ENCODE results near the gene TMBIM4. TPM values are rescaled to one million over a fixed set of nuclear protein-coding genes. Genes with fewer than 3 reads are reported as not detected.

Gene TMBIM4
- total RNA-seq, 4 donors from 2014 or later, result 92.2 to 156 (median 115) TPM

DNA sequence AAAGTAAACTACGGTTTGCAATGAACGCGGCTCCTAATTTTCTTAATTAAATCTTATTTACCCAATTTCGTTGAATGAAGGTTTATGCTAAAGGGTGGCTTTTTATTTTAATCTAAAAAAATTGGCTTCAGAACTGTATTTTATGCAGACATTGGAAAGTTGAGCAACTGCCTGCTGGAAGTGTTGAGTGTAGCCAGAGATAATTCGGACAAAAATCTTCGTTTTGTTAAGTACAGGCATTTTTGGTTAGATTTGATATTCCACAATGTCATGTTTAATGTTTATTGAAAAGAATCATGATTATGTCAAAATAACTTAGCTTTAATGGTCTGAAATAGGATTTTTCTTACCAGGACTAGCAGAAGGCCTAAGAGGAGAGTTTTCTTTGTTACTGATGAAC, 20.1 kb upstream of the TMBIM4 start:
- DNase-seq (ENCODE audit: extremely low spot score), result no peak
- Histone ChIP-seq H3K4me3 (peak overlapping the region; percentile 56 to 71 (median 58)), H3K27ac (replicated peaks in 1 of 4) (peak overlapping the region; percentile 75 to 89 (median 78)), H3K9me3 (no peaks in the 10 kb centered on the region), H3K4me1 (peaks cover 6 to 15% (median 13%) of the 10 kb centered on the region in 4 donors), H3K27me3 (peaks cover 0 to 34% (median 0%) of the 10 kb centered on the region in 4 donors), H3K36me3 (peaks cover 0 to 8% (median 0%) of the 10 kb centered on the region in 4 donors)
- TF ChIP-seq POLR2AphosphoS5 (IDR thresholded peaks at IDR 0.05), result no peak
- TF ChIP-seq, protein P1, sequence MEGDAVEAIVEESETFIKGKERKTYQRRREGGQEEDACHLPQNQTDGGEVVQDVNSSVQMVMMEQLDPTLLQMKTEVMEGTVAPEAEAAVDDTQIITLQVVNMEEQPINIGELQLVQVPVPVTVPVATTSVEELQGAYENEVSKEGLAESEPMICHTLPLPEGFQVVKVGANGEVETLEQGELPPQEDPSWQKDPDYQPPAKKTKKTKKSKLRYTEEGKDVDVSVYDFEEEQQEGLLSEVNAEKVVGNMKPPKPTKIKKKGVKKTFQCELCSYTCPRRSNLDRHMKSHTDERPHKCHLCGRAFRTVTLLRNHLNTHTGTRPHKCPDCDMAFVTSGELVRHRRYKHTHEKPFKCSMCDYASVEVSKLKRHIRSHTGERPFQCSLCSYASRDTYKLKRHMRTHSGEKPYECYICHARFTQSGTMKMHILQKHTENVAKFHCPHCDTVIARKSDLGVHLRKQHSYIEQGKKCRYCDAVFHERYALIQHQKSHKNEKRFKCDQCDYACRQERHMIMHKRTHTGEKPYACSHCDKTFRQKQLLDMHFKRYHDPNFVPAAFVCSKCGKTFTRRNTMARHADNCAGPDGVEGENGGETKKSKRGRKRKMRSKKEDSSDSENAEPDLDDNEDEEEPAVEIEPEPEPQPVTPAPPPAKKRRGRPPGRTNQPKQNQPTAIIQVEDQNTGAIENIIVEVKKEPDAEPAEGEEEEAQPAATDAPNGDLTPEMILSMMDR (IDR thresholded peaks at IDR 0.05), result no peak
- no peak for TF ChIP-seq POLR2A (IDR thresholded peaks at IDR 0.05; ENCODE audit: low read depth)
- intact Hi-C loops (cut with DNase I), result no loop called here
- WGBS, result 73% methylated on average over 6 of the region's 6 CpGs

DNA sequence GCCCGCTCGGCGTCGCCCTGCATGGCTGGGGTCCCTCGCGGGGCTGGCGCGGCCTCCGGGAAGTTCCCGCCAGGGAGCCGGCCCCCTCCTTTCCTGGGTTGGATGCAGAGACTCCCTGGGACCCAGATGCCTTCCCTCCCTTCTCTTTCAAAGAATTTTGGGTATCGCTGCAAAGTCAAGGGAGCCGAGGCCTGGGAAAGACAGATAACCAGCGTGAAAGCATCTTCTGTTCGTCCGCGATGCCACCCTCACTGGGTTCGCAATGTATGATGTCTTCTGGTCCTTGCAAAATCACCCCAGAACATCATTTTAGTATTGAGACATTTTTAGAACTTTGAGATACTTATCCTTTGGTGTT, 19.7 kb upstream of the TMBIM4 start:
- 26% methylated on average over 18 of the region's 18 CpGs for WGBS

DNA sequence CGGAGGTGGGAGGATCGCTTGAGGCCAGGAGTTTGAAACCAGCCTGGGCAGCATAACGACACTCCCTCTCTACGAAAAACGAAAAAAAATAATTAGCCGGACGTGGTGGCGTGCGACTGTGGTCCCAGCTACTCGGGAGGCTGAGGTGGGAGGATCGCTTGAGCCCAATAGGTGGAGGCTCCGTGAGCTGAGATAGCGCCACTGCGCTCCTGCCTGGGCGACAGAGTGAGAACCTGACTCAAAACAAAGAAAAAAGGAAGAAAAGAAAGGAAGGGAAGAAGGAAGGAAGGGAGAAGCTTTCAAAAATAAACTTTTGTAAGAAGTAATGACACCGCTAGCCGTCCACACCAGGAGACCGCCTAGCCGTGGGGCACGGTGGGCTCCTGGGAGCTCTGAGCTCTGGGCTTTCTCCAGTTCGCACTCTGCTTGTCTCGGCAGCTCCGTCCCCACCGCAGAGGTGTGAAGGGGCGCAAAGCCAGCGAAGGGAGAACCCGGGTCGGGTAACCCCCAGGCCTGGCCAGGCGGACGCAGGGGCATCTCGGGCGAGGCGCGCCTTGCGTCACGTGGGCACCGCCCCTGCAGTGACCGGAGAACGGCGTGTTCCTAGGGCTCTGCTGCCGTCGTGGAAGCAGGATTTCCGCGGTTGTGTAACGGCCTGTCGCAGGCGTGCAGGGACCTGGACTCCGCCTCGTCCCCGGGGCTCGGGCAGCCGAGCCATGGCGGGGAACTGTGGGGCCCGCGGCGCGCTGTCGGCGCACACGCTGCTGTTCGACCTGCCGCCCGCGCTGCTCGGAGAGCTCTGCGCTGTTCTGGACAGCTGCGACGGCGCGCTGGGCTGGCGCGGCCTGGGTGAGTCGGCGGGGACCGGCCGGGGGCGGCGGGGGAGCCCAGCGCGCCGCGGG, 19.0 kb upstream of the TMBIM4 start, which contains the start of gene IRAK3:
IRAK3 (plus strand) TSS at position 631 of the 902 bp plus-strand sequence; CDS start at position 717, 86 bp downstream.
- peak; percentile 78 for TF ChIP-seq POLR2A (IDR thresholded peaks at IDR 0.05; ENCODE audit: low read depth)
- TF ChIP-seq, protein P1 (IDR thresholded peaks at IDR 0.05), result no peak
- peak; percentile 86 for TF ChIP-seq EP300 (IDR thresholded peaks at IDR 0.05)
- peak; percentile 94 to 96 for TF ChIP-seq POLR2AphosphoS5 (IDR thresholded peaks at IDR 0.05)
- H3K36me3 ChIP-seq, result no peaks in the 10 kb centered on the region
- intact Hi-C loops (cut with DNase I), result no loop called here
- H3K9me3 ChIP-seq, result no peaks in the 10 kb centered on the region
- peak within 1 kb of the TSS; percentile 56 to 71 (median 58) for H3K4me3 ChIP-seq
- 52% methylated on average over 28 of the region's 82 CpGs for WGBS
- DNase-seq (ENCODE audit: extremely low spot score), result peak; percentile 96
- peaks cover 0 to 30% (median 0%) of the 10 kb centered on the region in 4 donors for H3K27me3 ChIP-seq
- peaks cover 6 to 15% (median 13%) of the 10 kb centered on the region in 4 donors for H3K4me1 ChIP-seq
- peak within 1 kb of the TSS; percentile 75 to 89 (median 78) for H3K27ac ChIP-seq (replicated peaks in 1 of 4)

More for the DNA sequence above, 19.7 kb upstream of the TMBIM4 start:
- no peak for DNase-seq (ENCODE audit: extremely low spot score)
- Histone ChIP-seq H3K36me3 (peaks cover 0 to 4% (median 0%) of the 10 kb centered on the region in 4 donors), H3K27me3 (peaks cover 0 to 32% (median 0%) of the 10 kb centered on the region in 4 donors), H3K4me3 (peak overlapping the region; percentile 56 to 71 (median 58)), H3K9me3 (no peaks in the 10 kb centered on the region), H3K27ac (replicated peaks in 1 of 4) (peak overlapping the region; percentile 75 to 89 (median 78)), H3K4me1 (peaks cover 6 to 15% (median 13%) of the 10 kb centered on the region in 4 donors)
- TF ChIP-seq, protein P1 (IDR thresholded peaks at IDR 0.05), result no peak
- TF ChIP-seq EP300 (IDR thresholded peaks at IDR 0.05) (no peak), POLR2AphosphoS5 (IDR thresholded peaks at IDR 0.05) (no peak), POLR2A (IDR thresholded peaks at IDR 0.05; ENCODE audit: low read depth) (no peak)
- intact Hi-C loops (cut with DNase I), result no loop called here

DNA sequence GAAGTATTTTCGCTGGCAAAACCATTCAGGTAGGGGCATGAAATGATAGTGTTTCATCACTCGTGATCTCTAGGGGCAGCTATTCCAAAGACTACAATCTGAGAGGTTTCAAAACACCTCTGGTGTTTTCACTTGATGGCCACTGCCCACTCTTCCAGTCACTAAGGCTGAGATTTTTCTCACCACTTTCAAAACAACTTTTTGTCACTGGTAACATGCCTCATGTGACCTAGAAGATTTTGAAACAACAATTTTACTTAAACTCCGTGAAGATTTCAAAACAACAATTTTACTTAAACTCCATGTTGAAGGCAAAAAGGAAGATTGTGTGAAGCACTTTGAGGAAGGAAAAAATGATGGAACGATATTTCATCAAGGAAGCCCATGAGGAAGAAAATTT, 18.0 kb upstream of the TMBIM4 start:
- H3K4me3 ChIP-seq, result no peak overlapping the region
- TF ChIP-seq EP300 (IDR thresholded peaks at IDR 0.05) (no peak), POLR2A (IDR thresholded peaks at IDR 0.05; ENCODE audit: low read depth) (no peak), POLR2AphosphoS5 (IDR thresholded peaks at IDR 0.05) (no peak)
- TF ChIP-seq, protein P1 (IDR thresholded peaks at IDR 0.05), result no peak
- H3K4me1 ChIP-seq, result peaks cover 6 to 15% (median 13%) of the 10 kb centered on the region in 4 donors
- no peaks in the 10 kb centered on the region for H3K36me3 ChIP-seq
- peaks cover 0 to 30% (median 0%) of the 10 kb centered on the region in 4 donors for H3K27me3 ChIP-seq
- WGBS, result 92% methylated on average over 4 of the region's 4 CpGs
- peak overlapping the region in 2 of 4 donors; percentile 21 to 39 for H3K27ac ChIP-seq (replicated peaks in 1 of 4)
- no peaks in the 10 kb centered on the region for H3K9me3 ChIP-seq
- no peak for DNase-seq (ENCODE audit: extremely low spot score)
- intact Hi-C loops (cut with DNase I), result no loop called here
